SJSA1 (cell line): Measurements from ENCODE around the gene FER. TPM values are rescaled to one million over a fixed set of nuclear protein-coding genes. Genes with fewer than 3 reads are reported as not detected.
"Not testable (repeated sequence)": the region's sequence is repeated elsewhere in the genome, so short reads cannot be mapped to it uniquely, and the experiment has no call there.

Experiments
- DNase-seq, 2 experiments: peaks; one replicate each; pipeline ENCODE4 v3.0.0-alpha.2; 2015 to 2020; ENCODE audit warnings: low spot score in 2 of 2, low read depth in 1 of 2
- H3K27ac ChIP-seq: fragments of 250-450 bp; sonication (Bioruptor Pico); 2 replicates; pipeline ENCODE4 v1.5.1; 2020; ENCODE audit warnings: mild to moderate bottlenecking, moderate library complexity
- H3K27me3 ChIP-seq: fragments of 250-450 bp; sonication (Bioruptor Pico); replicated peaks from 2 replicates; pipeline ENCODE4 v1.5.1; 2020; ENCODE audit warnings: mild to moderate bottlenecking, moderate library complexity
- H3K36me3 ChIP-seq: fragments of 250-450 bp; sonication (Bioruptor Pico); 2 replicates; pipeline ENCODE4 v1.5.1; 2020; ENCODE audit warnings: mild to moderate bottlenecking
- H3K4me1 ChIP-seq: fragments of 250-450 bp; sonication (Bioruptor Pico); replicated peaks from 2 replicates; pipeline ENCODE4 v1.6.1; 2021; ENCODE audit warnings: mild to moderate bottlenecking
- H3K4me3 ChIP-seq: fragments of 250-450 bp; sonication (Bioruptor Pico); 2 replicates; pipeline ENCODE4 v1.5.1; 2020; ENCODE audit warnings: mild to moderate bottlenecking
- H3K9me3 ChIP-seq: fragments of 250-450 bp; sonication (Bioruptor Pico); replicated peaks from 2 replicates; pipeline ENCODE4 v1.5.1; 2020; ENCODE audit warnings: mild to moderate bottlenecking
- total RNA-seq: library from RNA; depleted of rRNA; stranded (reverse); fragments of >200 nt; shearing (Covaris generic); gene quantifications from 2 replicates; pipeline ENCODE4 v1.2.3, GENCODE V29; 2014

Gene FER
- total RNA-seq, 1 experiment from 2014 or later: 31.2 TPM

DNA sequence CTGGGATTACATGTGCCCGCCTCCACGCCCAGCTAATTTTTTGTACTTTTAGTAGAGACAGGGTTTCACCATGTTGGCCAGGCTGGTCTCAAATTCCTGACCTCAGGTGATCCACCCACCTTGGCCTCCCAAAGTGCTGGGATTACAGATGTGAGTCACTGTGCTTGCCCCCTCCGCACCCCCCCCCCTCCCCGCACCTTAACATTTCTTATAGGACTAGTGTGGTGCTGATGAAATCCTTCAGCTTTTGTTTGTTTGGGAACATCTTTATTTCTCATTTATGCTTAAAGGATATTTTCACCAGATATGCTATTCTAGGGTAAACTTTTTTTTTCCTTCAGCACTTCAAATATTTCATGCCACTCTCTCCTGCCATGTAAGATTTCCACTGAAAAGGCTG is 46.7 kb downstream of the FER start:
- DNase-seq, H3K4me1 ChIP-seq: not testable (repeated sequence)

DNA sequence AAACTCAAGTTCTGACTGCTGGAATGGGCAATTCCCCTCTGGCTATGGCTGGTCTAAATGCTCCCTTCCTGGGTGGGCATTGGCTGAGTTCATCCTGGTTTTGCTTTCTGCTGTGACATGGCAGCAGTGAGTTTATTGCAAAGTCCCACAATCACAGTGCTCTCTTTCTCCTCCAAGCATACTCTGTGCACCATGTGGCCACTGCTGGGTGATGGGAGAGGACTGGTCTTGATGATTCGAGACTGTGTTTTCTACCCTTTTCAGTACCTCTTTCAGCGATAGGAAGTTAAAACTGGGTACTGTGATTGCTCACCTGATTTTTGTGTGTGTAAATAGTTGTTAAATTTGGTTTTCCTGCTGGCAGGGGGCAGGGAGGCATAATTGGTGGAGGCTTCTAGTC is 49.7 kb downstream of the FER start:
- Histone ChIP-seq H3K9me3 (no peaks in the 10 kb centered on the region), H3K27ac (no peak overlapping the region), H3K4me3 (no peak overlapping the region), H3K27me3 (no peaks in the 10 kb centered on the region), H3K36me3 (no peaks in the 10 kb centered on the region; the same call in 1 of the 2 replicates), H3K4me1 (peaks cover 28% of the 10 kb centered on the region)
- no peak for DNase-seq

More for the DNA sequence above, 46.7 kb downstream of the FER start:
- H3K36me3 ChIP-seq, H3K27ac ChIP-seq, H3K27me3 ChIP-seq, H3K4me3 ChIP-seq, H3K9me3 ChIP-seq: not testable (repeated sequence)

DNA sequence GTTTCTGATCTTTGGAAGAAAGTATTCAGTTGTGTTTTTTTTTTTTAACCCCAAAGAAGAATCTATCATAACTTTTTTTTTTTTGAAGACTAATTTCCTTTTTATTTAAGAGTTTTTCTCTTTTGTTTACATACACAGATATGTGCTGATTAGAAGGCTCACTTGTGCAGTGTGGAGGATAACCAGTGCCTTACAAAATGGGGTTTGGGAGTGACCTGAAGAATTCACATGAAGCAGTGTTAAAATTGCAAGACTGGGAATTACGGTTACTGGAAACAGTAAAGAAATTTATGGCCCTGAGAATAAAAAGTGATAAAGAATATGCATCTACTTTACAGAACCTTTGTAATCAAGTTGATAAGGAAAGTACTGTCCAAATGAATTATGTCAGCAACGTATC is 50.3 kb downstream of the FER start:
- H3K4me1 ChIP-seq: peaks cover 28% of the 10 kb centered on the region

DNA sequence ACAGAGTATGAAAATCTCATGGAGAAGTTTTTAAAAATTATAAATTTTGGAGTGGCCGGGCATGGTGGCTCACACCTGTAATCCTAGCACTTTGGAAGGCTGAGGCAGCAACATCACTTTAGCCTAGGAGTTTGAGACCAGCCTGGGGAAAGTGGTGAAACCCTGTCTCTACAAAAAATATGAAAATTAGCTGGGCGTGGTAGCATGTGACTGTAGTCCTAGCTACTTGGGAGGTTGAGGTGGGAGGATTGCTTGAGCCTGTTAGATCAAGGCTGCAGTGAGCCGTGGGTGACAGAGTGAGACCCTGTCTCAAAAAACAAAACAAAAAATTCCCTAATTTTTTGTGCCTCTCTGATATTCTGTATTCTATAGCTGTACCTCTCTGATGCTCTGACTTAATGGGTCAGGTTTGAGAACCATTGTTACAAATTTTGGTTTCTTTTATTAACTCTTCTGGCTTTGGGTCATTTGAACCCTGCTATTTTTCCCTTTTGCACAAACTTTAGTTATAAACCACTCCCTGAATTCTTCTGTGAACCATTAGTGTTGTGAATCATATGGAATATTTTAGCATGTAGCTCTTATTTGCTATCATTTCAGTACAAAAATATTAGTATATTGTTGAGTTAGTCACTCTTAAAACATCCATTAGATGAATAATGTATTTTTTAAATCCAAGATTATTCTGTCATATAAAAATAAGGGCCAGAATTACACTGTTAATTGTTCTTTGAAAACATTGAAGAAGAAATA is 51.0 kb downstream of the FER start:
- DNase-seq: no peak
- peaks cover 2% of the 10 kb centered on the region; the same call in 1 of the 2 replicates for H3K9me3 ChIP-seq
- H3K36me3 ChIP-seq: no peaks in the 10 kb centered on the region; the same call in 1 of the 2 replicates
- H3K4me1 ChIP-seq: peaks cover 28% of the 10 kb centered on the region
- H3K27me3 ChIP-seq: no peaks in the 10 kb centered on the region
- H3K27ac ChIP-seq: no peak overlapping the region
- H3K4me3 ChIP-seq: no peak overlapping the region

More for the DNA sequence above, 50.3 kb downstream of the FER start:
- DNase-seq: no peak
- H3K27ac ChIP-seq: no peak overlapping the region
- H3K4me3 ChIP-seq: no peak overlapping the region
- no peaks in the 10 kb centered on the region for H3K9me3 ChIP-seq
- no peaks in the 10 kb centered on the region; the same call in 1 of the 2 replicates for H3K36me3 ChIP-seq
- no peaks in the 10 kb centered on the region for H3K27me3 ChIP-seq

DNA sequence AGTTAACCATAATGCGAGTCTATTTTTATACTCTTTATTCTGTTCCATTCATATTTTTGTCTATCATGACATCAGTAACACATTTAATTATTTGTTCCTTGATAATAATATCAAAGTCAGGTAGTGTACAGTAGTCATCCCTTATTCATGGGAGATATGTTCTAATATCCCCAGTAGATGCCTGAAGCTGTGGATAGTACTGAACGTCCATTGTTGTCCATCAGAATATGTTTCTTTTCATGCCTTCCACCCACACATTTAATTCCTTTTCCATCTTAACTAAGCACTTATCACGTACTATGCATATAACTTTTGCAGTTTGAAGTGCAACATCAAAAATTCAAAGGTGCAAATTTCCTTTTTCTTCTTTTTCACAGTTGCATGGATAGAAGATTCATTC is 53.6 kb downstream of the FER start:
- no peak for DNase-seq

DNA sequence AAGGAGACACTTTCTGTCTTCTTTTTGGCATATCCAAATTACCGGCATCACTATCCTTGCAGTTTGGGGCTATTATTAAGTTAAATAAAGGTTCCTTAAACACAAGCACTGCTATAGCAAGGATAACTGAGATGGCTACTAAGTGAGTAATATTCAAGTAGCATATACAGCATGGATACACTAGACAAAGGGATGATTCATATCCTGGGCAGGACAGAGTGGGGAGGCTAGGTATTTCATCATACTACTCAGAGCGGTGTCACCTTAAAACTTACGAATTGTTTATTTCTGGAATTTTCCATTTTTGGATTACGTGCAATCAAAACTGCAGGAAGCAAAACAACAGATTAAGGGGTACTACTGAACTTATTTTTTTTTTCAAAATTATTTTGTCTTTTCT is 54.1 kb downstream of the FER start:
- H3K27ac ChIP-seq: peak overlapping the region; percentile 60
- H3K36me3 ChIP-seq: no peaks in the 10 kb centered on the region; the same call in 1 of the 2 replicates
- H3K27me3 ChIP-seq: no peaks in the 10 kb centered on the region
- peaks cover 28% of the 10 kb centered on the region for H3K4me1 ChIP-seq
- peaks cover 3% of the 10 kb centered on the region; the same call in 1 of the 2 replicates for H3K9me3 ChIP-seq
- H3K4me3 ChIP-seq: no peak overlapping the region
- DNase-seq: peak; percentile 74 to 81

More for the DNA sequence above, 53.6 kb downstream of the FER start:
- Histone ChIP-seq H3K4me3 (no peak overlapping the region), H3K4me1 (peaks cover 28% of the 10 kb centered on the region), H3K27ac (peak overlapping the region; percentile 60), H3K36me3 (no peaks in the 10 kb centered on the region; the same call in 1 of the 2 replicates), H3K27me3 (no peaks in the 10 kb centered on the region), H3K9me3 (peaks cover 3% of the 10 kb centered on the region; the same call in 1 of the 2 replicates)

DNA sequence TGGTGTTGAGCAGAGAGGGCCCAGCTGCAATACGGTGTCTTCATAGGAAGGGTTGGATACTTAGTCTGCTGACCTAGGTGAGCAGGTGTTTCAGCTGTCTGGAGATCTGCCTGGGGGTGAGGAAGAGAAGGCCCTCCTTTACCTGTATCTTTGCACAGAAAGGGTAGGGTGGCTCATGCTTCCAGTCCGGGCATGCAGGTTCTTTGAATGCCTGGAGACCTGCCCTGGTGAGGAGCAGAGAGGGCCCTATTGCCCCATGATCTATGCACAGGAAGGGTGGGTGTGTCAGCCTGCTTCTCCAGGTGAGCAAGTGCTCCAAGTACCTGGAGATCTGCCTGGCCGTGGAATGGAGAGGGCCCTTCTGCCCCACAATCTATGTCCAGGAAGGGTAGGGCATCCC is 63.0 kb downstream of the FER start:
- H3K27me3 ChIP-seq: no peaks in the 10 kb centered on the region
- H3K4me1 ChIP-seq: no peaks in the 10 kb centered on the region

DNA sequence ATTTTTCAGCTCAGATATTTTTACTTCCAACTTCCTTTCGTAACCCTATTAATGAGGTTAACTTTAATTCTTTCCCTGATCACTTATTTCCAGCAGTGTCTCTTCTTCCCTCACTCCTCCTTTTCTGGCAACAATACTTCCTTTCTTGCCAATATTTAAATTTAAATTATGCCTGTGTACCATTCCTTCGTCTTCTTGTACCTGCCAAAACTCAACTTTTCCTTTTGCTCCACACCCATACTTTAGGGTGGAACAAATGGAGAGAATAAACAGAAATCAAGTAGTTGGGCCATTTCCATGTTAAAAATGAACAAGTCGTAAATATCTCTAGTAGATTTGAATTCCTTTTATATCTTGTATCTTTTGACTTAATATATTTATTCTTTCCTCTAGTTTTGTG is 66.0 kb downstream of the FER start:
- DNase-seq: no peak
- no peak overlapping the region for H3K4me3 ChIP-seq
- no peak overlapping the region for H3K27ac ChIP-seq

More for the DNA sequence above, 63.0 kb downstream of the FER start:
- DNase-seq: no peak
- Histone ChIP-seq H3K27ac (no peak overlapping the region), H3K4me3 (no peak overlapping the region), H3K36me3 (no peaks in the 10 kb centered on the region; the same call in 1 of the 2 replicates), H3K9me3 (0 out of 2 replicates have a peak, but pooled peaks cover 7% of the 10 kb centered on the region)

DNA sequence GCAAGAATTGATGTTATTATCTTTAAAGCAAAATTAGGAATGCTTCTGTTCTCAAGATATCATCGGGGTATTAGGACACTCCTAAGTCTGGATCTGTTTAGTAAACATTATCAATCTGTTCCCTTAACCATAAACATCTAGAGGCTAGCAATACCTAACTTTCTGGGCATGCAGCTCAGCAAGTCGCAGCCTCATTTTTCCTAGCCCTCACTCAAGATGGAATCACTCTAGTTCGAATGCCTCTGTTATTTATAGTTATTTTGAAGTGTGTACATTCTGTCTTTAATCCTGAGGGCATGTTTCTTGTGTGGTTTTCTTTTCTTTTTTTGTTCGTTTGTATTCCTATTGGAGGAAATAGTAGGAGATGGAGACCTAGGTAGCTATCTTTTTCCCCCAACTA is 66.9 kb downstream of the FER start:
- H3K27me3 ChIP-seq: no peaks in the 10 kb centered on the region
- no peaks in the 10 kb centered on the region for H3K9me3 ChIP-seq
- no peak overlapping the region for H3K27ac ChIP-seq
- H3K4me3 ChIP-seq: no peak overlapping the region
- DNase-seq: no peak
- H3K36me3 ChIP-seq: no peaks in the 10 kb centered on the region; the same call in 1 of the 2 replicates
- peaks cover 14% of the 10 kb centered on the region for H3K4me1 ChIP-seq

More for the DNA sequence above, 66.0 kb downstream of the FER start:
- Histone ChIP-seq H3K4me1 (peaks cover 14% of the 10 kb centered on the region), H3K27me3 (no peaks in the 10 kb centered on the region), H3K36me3 (no peaks in the 10 kb centered on the region; the same call in 1 of the 2 replicates), H3K9me3 (0 out of 2 replicates have a peak, but pooled peaks cover 2% of the 10 kb centered on the region)

DNA sequence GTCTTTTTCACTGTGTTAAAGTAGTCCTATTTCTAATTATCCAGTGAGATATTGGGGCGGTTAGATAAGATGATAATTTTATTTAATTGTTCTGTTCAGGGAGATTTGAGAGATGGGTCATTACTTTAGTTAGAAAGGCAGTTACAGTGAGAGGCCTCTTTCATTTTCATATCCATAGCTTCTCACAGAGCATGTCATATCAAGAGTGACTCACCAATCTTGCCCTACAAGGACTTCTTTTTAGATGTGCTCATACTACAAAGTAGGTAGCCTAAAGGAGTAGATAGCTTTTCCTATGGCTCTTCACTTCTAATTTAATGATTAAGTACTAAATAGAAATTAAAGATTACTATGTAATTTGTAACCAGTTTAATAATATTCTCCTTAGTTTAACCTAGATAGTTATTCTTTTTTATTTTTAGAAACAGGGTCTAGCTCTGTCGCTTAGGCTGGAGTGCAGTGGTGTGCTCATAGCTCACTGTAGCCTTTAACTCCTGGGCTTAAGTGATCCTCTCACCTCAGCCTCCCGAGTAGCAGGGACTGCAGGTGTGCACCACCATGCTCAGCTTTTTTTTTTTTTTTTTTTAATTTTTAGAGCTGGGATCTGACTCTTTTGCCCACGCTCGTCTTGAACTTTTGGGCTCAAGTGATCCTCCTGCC is 71.0 kb downstream of the FER start:
- Histone ChIP-seq H3K4me3 (no peak overlapping the region), H3K9me3 (no peaks in the 10 kb centered on the region), H3K4me1 (peaks cover 14% of the 10 kb centered on the region), H3K27me3 (no peaks in the 10 kb centered on the region), H3K36me3 (no peaks in the 10 kb centered on the region), H3K27ac (no peak overlapping the region)
- DNase-seq: no peak

DNA sequence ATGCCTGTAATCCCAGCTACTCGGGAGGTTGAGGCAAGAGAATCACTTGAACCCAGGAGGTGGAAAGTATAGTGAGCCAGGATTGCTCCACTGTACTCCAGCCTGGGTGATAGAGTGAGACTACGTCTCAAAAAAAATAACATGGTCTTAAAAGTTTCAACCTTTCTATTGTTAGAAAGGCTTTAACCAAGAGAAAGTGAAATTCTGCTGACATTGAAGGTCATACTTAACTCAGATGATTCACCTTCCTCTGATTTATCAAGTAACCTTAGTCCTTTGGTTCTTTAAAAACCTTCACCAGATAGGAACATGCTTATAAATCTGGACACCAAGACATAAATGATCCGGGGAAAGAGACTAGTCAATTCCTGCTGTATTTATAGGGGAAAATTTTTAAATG is 73.3 kb downstream of the FER start:
- peaks cover 14% of the 10 kb centered on the region for H3K4me1 ChIP-seq

DNA sequence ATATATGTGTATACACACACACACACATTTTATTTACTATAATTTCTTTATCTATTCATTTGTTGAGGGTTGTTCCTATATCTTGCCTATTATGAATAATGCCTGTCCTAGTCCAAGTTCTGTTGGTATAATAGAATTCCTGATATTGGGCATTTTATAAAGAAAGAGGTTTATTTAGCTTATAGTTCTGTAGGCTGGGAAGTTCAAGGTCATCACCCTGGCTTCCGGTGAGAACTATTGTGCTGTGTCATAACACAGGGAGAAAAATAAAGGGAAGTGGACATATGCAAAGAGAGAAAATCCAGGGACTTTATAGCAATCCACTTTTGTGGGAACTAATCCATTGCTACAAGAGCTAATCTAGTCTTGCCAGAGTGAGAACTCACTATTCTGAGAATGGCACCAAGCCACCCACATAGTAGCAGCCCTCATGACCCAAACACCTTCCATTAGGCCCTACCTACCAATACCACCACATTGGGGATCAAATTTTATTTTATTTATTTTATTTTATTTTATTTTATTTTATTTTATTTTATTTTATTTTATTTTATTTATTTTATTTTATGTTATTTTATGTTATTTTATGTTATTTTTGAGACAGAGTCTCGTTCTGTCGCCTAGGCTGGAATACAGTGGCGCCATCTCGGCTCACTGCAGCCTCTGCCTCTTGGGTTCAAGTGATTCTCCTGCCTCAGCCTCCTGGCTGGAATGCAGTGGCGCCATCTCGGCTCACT is 74.7 kb downstream of the FER start:
- Histone ChIP-seq H3K27ac (no peak overlapping the region), H3K27me3 (no peaks in the 10 kb centered on the region), H3K9me3 (no peaks in the 10 kb centered on the region), H3K4me1 (peaks cover 5% of the 10 kb centered on the region; the same call in 1 of the 2 replicates), H3K4me3 (no peak overlapping the region), H3K36me3 (no peaks in the 10 kb centered on the region)
- no peak for DNase-seq

More for the DNA sequence above, 73.3 kb downstream of the FER start:
- no peaks in the 10 kb centered on the region for H3K36me3 ChIP-seq
- no peak overlapping the region for H3K4me3 ChIP-seq
- H3K27ac ChIP-seq: no peak overlapping the region
- no peaks in the 10 kb centered on the region for H3K9me3 ChIP-seq
- no peak for DNase-seq
- H3K27me3 ChIP-seq: no peaks in the 10 kb centered on the region

DNA sequence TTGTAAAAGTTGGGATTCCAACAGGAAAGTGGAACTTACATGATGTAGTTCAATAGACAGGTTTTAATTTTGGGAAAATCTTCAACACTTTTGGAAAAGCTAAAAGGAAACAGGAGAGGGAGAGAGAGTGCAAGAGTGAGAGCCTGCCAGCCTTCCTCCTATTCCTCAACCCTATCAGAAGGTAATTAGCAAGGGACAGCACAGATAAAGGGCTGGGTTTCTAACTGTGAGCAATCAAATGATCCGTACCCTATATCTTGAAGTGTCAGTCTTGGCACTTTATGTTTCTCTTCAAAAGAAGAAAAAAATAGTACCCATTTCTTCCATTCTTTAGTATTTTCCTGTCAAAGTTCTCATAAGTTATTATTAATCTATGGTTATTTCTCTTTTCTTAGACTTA is 79.4 kb downstream of the FER start:
- Histone ChIP-seq H3K4me1 (no peaks in the 10 kb centered on the region), H3K9me3 (no peaks in the 10 kb centered on the region), H3K4me3 (no peak overlapping the region), H3K36me3 (no peaks in the 10 kb centered on the region), H3K27ac (no peak overlapping the region), H3K27me3 (no peaks in the 10 kb centered on the region)
- DNase-seq: no peak
